Suprapubic skin (tissue), 4 donors: ENCODE results near the gene CASS4.

Experiments used
- EP300 ChIP-seq: sonication (generic); formaldehyde crosslinking; IDR thresholded peaks from one replicate; pipeline ENCODE4 v1.6.1; 2017; ENCODE audit warnings: antibody characterized with exemption
- POLR2A ChIP-seq, 2 donors: fragments of 450-650 bp; IDR thresholded peaks; one replicate each; pipeline ENCODE4 v1.6.1; 2017; ENCODE audit warnings: antibody characterized with exemption in 2 of 2, mild to moderate bottlenecking in 2 of 2, moderate library complexity in 2 of 2
- POLR2AphosphoS5 ChIP-seq, 3 donors: sonication (generic); formaldehyde crosslinking; IDR thresholded peaks; one replicate each; pipeline ENCODE4 v1.6.1; 2017; ENCODE audit warnings: antibody characterized with exemption in 3 of 3
- TF ChIP-seq, protein P1 (sequence below), 2 donors: fragments of 200-600 bp in 1 of 2; fragments of 450-650 bp in 1 of 2; sonication (generic) in 1 of 2; IDR thresholded peaks; one replicate each; pipeline ENCODE4 v1.5.1; 2016 to 2019; ENCODE audit warnings: antibody characterized with exemption in 2 of 2, mild to moderate bottlenecking in 1 of 2, moderate library complexity in 1 of 2

- TF ChIP-seq, protein P1, sequence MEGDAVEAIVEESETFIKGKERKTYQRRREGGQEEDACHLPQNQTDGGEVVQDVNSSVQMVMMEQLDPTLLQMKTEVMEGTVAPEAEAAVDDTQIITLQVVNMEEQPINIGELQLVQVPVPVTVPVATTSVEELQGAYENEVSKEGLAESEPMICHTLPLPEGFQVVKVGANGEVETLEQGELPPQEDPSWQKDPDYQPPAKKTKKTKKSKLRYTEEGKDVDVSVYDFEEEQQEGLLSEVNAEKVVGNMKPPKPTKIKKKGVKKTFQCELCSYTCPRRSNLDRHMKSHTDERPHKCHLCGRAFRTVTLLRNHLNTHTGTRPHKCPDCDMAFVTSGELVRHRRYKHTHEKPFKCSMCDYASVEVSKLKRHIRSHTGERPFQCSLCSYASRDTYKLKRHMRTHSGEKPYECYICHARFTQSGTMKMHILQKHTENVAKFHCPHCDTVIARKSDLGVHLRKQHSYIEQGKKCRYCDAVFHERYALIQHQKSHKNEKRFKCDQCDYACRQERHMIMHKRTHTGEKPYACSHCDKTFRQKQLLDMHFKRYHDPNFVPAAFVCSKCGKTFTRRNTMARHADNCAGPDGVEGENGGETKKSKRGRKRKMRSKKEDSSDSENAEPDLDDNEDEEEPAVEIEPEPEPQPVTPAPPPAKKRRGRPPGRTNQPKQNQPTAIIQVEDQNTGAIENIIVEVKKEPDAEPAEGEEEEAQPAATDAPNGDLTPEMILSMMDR (IDR thresholded peaks at IDR 0.05), result no peak
- TF ChIP-seq EP300, result no peak
- no peak for TF ChIP-seq POLR2A (IDR thresholded peaks at IDR 0.05)
- TF ChIP-seq POLR2AphosphoS5 (IDR thresholded peaks at IDR 0.05), result no peak
These were observed 48.4 kb downstream of the CASS4 start for GRCh38 chr20:56460459-56460858.
